ENCODE measurements around the gene TSPAN13.

The TSPAN13 gene

GRCh38 chr7:16812542-16813231, 59.1 kb downstream of the TSPAN13 start:
- no peak for DNase-seq (ENCODE audit: low read depth in 2 of 2)

- no peak for DNase-seq (ENCODE audit: low read depth in 2 of 2)
Measured at GRCh38 chr7:16813232-16813616, 59.7 kb downstream of the TSPAN13 start.

- no peak for DNase-seq (ENCODE audit: low read depth in 2 of 2)
Measured at GRCh38 chr7:16815001-16815400, 61.4 kb downstream of the TSPAN13 start.

- no peak for DNase-seq (ENCODE audit: low read depth in 2 of 2)
Measured at GRCh38 chr7:16816824-16817223, 63.3 kb downstream of the TSPAN13 start.

GRCh38 chr7:16817536-16817935, 64.0 kb downstream of the TSPAN13 start:
- no peak for DNase-seq (ENCODE audit: low read depth in 2 of 2)

GRCh38 chr7:16818732-16819131, 65.2 kb downstream of the TSPAN13 start:
- no peak for DNase-seq (ENCODE audit: low read depth in 2 of 2)

- no peak for DNase-seq (ENCODE audit: low read depth in 2 of 2)
Measured at GRCh38 chr7:16822029-16822428, 68.5 kb downstream of the TSPAN13 start.

GRCh38 chr7:16826060-16826459, 72.5 kb downstream of the TSPAN13 start:
- DNase-seq (ENCODE audit: low read depth in 2 of 2): no peak

- no peak for DNase-seq (ENCODE audit: low read depth in 2 of 2)
Measured at GRCh38 chr7:16833373-16833772, 79.8 kb downstream of the TSPAN13 start.

All from stimulated activated CD8-positive, alpha-beta memory T cell treated with anti-CD3 and anti-CD28 coated beads, Interleukin-15, amount 100 ng/mL, for 4 hours (primary cell).